ENCODE results near the gene PNMA8C.
A peak's percentile ranks its signal among the peaks of the same experiment; 100 is the strongest.
"Not testable (repeated sequence)": the region's sequence is repeated elsewhere in the genome, so short reads cannot be mapped to it uniquely, and the experiment has no call there.

Gene PNMA8C

GRCh38 chr19:46422344-46422743, 6.4 kb downstream of the PNMA8C start:
- TF ChIP-seq, protein P1, sequence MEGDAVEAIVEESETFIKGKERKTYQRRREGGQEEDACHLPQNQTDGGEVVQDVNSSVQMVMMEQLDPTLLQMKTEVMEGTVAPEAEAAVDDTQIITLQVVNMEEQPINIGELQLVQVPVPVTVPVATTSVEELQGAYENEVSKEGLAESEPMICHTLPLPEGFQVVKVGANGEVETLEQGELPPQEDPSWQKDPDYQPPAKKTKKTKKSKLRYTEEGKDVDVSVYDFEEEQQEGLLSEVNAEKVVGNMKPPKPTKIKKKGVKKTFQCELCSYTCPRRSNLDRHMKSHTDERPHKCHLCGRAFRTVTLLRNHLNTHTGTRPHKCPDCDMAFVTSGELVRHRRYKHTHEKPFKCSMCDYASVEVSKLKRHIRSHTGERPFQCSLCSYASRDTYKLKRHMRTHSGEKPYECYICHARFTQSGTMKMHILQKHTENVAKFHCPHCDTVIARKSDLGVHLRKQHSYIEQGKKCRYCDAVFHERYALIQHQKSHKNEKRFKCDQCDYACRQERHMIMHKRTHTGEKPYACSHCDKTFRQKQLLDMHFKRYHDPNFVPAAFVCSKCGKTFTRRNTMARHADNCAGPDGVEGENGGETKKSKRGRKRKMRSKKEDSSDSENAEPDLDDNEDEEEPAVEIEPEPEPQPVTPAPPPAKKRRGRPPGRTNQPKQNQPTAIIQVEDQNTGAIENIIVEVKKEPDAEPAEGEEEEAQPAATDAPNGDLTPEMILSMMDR (IDR thresholded peaks at IDR 0.05; ENCODE audit: low read depth, low read length), result no peak
- DNase-seq, result no peak
- Histone ChIP-seq H3K36me3 (no peaks in the 10 kb centered on the region), H3K27me3 (no peaks in the 10 kb centered on the region; the same call in 1 of the 2 replicates), H3K9me3 (no peaks in the 10 kb centered on the region), H3K4me1 (no peaks in the 10 kb centered on the region), H3K4me3 (ENCODE audit: low read depth, low read length) (no peak overlapping the region)

DNA sequence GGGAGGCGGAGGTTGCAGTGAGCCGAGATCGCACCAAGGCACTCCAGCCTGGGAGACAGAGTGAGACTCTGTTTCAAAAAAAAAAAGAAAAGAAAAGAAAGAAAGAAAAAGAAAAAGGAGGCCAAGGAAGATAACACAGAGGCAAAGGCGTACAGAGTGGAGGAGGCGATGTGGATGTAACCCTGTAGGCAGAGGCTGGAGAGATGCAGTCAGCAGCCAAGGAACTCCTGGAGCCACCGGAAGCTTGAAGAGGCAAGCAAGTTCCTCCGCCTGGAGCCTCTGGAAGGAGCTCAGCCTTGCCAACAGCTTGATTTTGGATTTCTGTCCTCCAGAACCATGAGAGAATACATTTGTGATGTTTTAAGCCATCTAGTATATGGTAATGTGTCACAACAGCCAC, 8.7 kb downstream of the PNMA8C start:
- no peak for DNase-seq
- Histone ChIP-seq H3K36me3 (no peaks in the 10 kb centered on the region), H3K4me3 (ENCODE audit: low read depth, low read length) (no peak overlapping the region), H3K9me3 (no peaks in the 10 kb centered on the region), H3K27me3 (no peaks in the 10 kb centered on the region; the same call in 1 of the 2 replicates), H3K4me1 (peaks cover 3% of the 10 kb centered on the region; the same call in 1 of the 2 replicates)
- TF ChIP-seq, protein P1 (IDR thresholded peaks at IDR 0.05; ENCODE audit: low read depth, low read length), result no peak

- not testable (repeated sequence) for H3K9me3 ChIP-seq, H3K27me3 ChIP-seq, H3K4me1 ChIP-seq, H3K36me3 ChIP-seq
- peak overlapping the region; percentile 60 for H3K4me3 ChIP-seq (ENCODE audit: low read depth, low read length)
- peak; percentile 95 for DNase-seq
Observed at GRCh38 chr19:46415804-46416709, 12.7 kb downstream of the PNMA8C start.

DNA sequence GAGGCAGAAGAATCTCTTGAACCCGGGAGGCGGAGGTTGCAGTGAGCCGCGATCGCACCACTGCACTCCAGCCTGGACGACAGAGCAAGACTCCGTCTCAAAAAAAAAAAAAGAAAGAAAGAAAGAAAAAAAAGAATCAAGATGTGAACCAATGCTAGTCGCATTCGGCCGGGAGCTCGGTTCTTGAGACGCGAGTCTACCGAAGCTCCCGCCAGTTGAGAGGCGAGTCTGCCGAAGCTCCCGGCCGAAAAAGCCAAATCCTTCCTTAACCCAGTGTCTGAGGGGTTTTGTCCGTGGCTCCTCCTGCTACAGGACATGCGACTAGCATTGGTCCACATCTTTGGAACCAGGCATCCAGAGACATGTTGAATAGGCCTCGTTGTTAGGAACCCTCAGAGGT, 13.8 kb downstream of the PNMA8C start:
- H3K9me3 ChIP-seq; DNase-seq; H3K36me3 ChIP-seq; H3K4me3 ChIP-seq (ENCODE audit: low read depth, low read length); H3K27me3 ChIP-seq; H3K4me1 ChIP-seq: not testable (repeated sequence)

- Histone ChIP-seq H3K4me1 (peaks cover 3% of the 10 kb centered on the region; the same call in 1 of the 2 replicates), H3K9me3 (no peaks in the 10 kb centered on the region), H3K36me3 (no peaks in the 10 kb centered on the region), H3K27me3 (no peaks in the 10 kb centered on the region), H3K4me3 (ENCODE audit: low read depth, low read length) (no peak within 1 kb of the TSS)
- TF ChIP-seq, protein P1 (IDR thresholded peaks at IDR 0.05; ENCODE audit: low read depth, low read length), result no peak
- DNase-seq, result no peak
Observed at GRCh38 chr19:46413262-46414031, 15.3 kb downstream of the PNMA8C start, which contains the start of gene CCDC8. TSS of gene CCDC8 (minus strand) at chr19:46413564. CDS start at chr19:46412810, 754 bp downstream.

DNA sequence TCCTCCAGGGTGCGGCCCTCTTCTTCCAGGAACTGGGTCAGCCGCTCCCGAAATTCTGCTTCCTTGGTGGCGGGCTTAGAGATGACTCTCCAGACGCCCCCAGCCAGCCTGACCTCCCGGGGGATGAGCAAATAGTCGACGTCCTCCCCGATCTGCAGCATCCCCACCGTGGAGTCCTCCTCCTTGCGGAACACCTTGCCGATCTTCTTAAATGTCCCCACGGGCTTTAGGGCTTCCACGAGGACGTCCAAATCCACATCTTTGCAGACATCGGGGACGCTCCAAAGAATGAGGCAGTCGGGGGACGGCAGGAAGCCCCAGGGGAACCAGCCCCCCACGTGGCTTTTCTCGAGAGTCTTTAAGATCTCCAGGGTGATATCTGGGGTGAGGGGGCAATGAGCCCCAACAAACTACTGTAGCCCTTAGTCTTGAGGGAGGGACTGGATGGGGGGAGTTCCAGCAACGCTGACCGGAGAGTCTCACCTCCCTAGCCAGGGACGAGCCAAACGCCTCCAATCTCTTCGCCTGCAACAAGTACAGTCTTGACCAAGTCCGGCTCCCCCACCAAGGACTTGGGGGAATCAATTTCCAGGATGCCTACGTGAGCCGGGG, 16.0 kb downstream of the PNMA8C start:
- Histone ChIP-seq H3K4me3 (ENCODE audit: low read depth, low read length) (no peak overlapping the region), H3K4me1 (peaks cover 3% of the 10 kb centered on the region; the same call in 1 of the 2 replicates), H3K36me3 (no peaks in the 10 kb centered on the region), H3K9me3 (no peaks in the 10 kb centered on the region), H3K27me3 (no peaks in the 10 kb centered on the region)
- TF ChIP-seq, protein P1 (IDR thresholded peaks at IDR 0.05; ENCODE audit: low read depth, low read length), result no peak
- no peak for DNase-seq

All from BE2C (cell line).